Measurements from ENCODE around the gene TSSK1B.

GRCh38 chr5:113389116-113389515 lies 45.7 kb downstream of the TSSK1B start:
- no peak for TF ChIP-seq POLR2A (IDR thresholded peaks at IDR 0.05; ENCODE audit: low read length)
- no peak for TF ChIP-seq GATA1 (IDR thresholded peaks at IDR 0.05; ENCODE audit: low read depth, low read length)
